T-helper 1 cell treated with Interleukin-12 subunit alpha and Interleukin-12 subunit beta and Interleukin-4 antibody, amounts not matched to agents 30 ng/mL and 1 ng/mL, for 36 hours (primary cell): Measurements from ENCODE around the gene RAB29. TPM values are rescaled to one million over a fixed set of nuclear protein-coding genes. Genes with fewer than 3 reads are reported as not detected.

Source experiments
- intact Hi-C: fragments of 100-400 bp; cut with micrococcal nuclease; formaldehyde crosslinking; loops from one replicate; pipeline ENCODE4 v1.15.1; 2024
- total RNA-seq: library from RNA; stranded (reverse); gene quantifications from 2 replicates; pipeline ENCODE4 v1.2.3, GENCODE V29; 2022

RAB29 gene
- total RNA-seq, 1 donor from 2014 or later: 78.4 TPM

- intact Hi-C loops: no loop called here
Measured at GRCh38 chr1:205766570-205766969, 8.7 kb downstream of the RAB29 start.

- intact Hi-C loops: no loop called here
Measured at GRCh38 chr1:205766038-205766437, 9.2 kb downstream of the RAB29 start.

- intact Hi-C loops: no loop called here
Measured at GRCh38 chr1:205764578-205764977, 10.7 kb downstream of the RAB29 start.

GRCh38 chr1:205763980-205764379, 11.3 kb downstream of the RAB29 start:
- intact Hi-C loops: no loop called here

- intact Hi-C loops: no loop called here
Measured at GRCh38 chr1:205760606-205761005, 14.7 kb downstream of the RAB29 start.

GRCh38 chr1:205756552-205756951, 18.7 kb downstream of the RAB29 start:
- intact Hi-C loops: no loop called here

GRCh38 chr1:205754857-205755256, 20.4 kb downstream of the RAB29 start:
- intact Hi-C loops: no loop called here

- intact Hi-C loops: loop anchor here (2.0 kb wide), 2 partner anchors 158 to 1302 kb away; partner anchors contain the start of gene PFKFB2
Measured at GRCh38 chr1:205751036-205751651, 24.1 kb downstream of the RAB29 start.

- intact Hi-C loops: loop anchor here (1.0 to 2.0 kb wide), 4 partner anchors 25 to 1302 kb away; partner anchors contain the start of genes PFKFB2, RAB29 and SLC41A1
Measured at GRCh38 chr1:205750138-205751035, 24.9 kb downstream of the RAB29 start, which contains the start of gene NUCKS1. TSS of gene NUCKS1 (minus strand) at chr1:205750182. CDS start at chr1:205749973, 209 bp downstream.

GRCh38 chr1:205749234-205750137, 25.8 kb downstream of the RAB29 start:
- intact Hi-C loops: loop anchor here (1.0 to 5.0 kb wide), 12 partner anchors 15 to 1303 kb away; partner anchors contain the start of genes ELK4, PFKFB2, PM20D1 and RAB29

GRCh38 chr1:205748403-205749233, 26.7 kb downstream of the RAB29 start:
- intact Hi-C loops: loop anchor here (1.0 to 5.0 kb wide), 8 partner anchors 14 to 834 kb away; partner anchors contain the start of genes ELK4 and PM20D1

GRCh38 chr1:205746757-205747412, 28.4 kb downstream of the RAB29 start:
- intact Hi-C loops: loop anchor here (5.0 kb wide), 1 partner anchor 835 kb away; no protein-coding TSS in a partner anchor

- intact Hi-C loops: no loop called here
Measured at GRCh38 chr1:205744403-205744802, 30.9 kb downstream of the RAB29 start.

GRCh38 chr1:205743977-205744376, 31.3 kb downstream of the RAB29 start:
- intact Hi-C loops: no loop called here

GRCh38 chr1:205741681-205742080, 33.6 kb downstream of the RAB29 start:
- intact Hi-C loops: no loop called here

GRCh38 chr1:205739348-205740160, 35.7 kb downstream of the RAB29 start:
- intact Hi-C loops: no loop called here

GRCh38 chr1:205735218-205735617, 40.1 kb downstream of the RAB29 start:
- intact Hi-C loops: loop anchor here (2.0 kb wide), 1 partner anchor 14 kb away; no protein-coding TSS in a partner anchor

GRCh38 chr1:205733438-205734175, 41.7 kb downstream of the RAB29 start:
- intact Hi-C loops: loop anchor here (2.0 kb wide), 1 partner anchor 15 kb away; no protein-coding TSS in a partner anchor
